Ovary (tissue), 3 donors: ENCODE results near the gene FGF19.

Source experiments
- POLR2A ChIP-seq: fragments of 450-650 bp; IDR thresholded peaks from one replicate; pipeline ENCODE4 v1.6.1; 2017; ENCODE audit warnings: antibody characterized with exemption, mild to moderate bottlenecking, moderate library complexity
- TF ChIP-seq, protein P1 (sequence below), 3 donors: fragments of 450-650 bp in 2 of 3; fragments of 200-600 bp in 1 of 3; IDR thresholded peaks; one replicate each; pipeline versions ENCODE4 v1.5.1 to v1.8.0; 2016 to 2022; ENCODE audit warnings: antibody characterized with exemption in 3 of 3, mild to moderate bottlenecking in 1 of 3
- donor health status: DM: no; HTN: no; CAD: no.

DNA sequence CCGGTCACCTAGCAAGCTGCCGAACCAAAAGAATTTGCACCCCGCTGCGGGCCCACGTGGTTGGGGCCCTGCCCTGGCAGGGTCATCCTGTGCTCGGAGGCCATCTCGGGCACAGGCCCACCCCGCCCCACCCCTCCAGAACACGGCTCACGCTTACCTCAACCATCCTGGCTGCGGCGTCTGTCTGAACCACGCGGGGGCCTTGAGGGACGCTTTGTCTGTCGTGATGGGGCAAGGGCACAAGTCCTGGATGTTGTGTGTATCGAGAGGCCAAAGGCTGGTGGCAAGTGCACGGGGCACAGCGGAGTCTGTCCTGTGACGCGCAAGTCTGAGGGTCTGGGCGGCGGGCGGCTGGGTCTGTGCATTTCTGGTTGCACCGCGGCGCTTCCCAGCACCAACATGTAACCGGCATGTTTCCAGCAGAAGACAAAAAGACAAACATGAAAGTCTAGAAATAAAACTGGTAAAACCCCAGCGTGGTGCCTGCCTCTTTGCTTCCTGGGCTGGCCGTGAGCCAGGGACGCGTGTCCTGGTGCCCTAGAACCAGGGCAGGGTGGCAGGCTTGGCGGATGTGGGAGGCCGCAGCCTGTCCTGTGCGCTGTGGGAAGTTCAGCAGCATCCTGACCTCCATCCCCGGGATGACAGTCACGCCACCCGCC is 49.7 kb downstream of the FGF19 start:
- TF ChIP-seq, protein P1, sequence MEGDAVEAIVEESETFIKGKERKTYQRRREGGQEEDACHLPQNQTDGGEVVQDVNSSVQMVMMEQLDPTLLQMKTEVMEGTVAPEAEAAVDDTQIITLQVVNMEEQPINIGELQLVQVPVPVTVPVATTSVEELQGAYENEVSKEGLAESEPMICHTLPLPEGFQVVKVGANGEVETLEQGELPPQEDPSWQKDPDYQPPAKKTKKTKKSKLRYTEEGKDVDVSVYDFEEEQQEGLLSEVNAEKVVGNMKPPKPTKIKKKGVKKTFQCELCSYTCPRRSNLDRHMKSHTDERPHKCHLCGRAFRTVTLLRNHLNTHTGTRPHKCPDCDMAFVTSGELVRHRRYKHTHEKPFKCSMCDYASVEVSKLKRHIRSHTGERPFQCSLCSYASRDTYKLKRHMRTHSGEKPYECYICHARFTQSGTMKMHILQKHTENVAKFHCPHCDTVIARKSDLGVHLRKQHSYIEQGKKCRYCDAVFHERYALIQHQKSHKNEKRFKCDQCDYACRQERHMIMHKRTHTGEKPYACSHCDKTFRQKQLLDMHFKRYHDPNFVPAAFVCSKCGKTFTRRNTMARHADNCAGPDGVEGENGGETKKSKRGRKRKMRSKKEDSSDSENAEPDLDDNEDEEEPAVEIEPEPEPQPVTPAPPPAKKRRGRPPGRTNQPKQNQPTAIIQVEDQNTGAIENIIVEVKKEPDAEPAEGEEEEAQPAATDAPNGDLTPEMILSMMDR (IDR thresholded peaks at IDR 0.05) = no peak
- TF ChIP-seq POLR2A = no peak
